Retinal pigment epithelial cell (primary cell): ENCODE results near the gene SIX4.

Experiments
- DNase-seq: peaks from one replicate; pipeline ENCODE4 v3.0.0-alpha.2; 2010; ENCODE audit warnings: low read depth
- H3K4me3 ChIP-seq: 2 replicates; pipeline ENCODE4 v1.5.1; 2011; ENCODE audit warnings: mild to moderate bottlenecking, low read length, control low read depth, moderate library complexity
- TF ChIP-seq, protein P1 (sequence below): conservative IDR thresholded peaks from 2 replicates; pipeline ENCODE4 v1.5.1; 2011; ENCODE audit warnings: low read depth, low read length, control low read depth, inconsistent platforms

The SIX4 gene

DNA sequence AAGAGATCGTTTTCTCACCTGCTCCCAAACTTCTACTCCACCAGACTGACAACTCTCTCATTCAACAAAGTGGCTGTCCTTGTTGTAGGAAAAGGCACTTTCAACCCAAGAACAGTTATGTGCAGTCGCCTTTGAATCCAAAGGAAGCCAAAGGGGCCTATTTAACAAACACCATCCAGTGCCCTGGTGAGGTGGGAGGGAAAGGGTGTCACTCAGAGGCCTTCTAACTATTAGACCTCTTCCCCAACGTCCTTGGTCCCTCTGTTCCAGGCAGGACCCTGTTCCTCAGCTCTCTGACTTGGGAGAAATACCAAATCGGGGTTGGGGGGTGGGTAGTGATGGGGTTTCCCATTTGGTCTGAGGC lies 3.2 kb downstream of the SIX4 start:
- DNase-seq, result no peak
- peak overlapping the region; percentile 88 for H3K4me3 ChIP-seq
- TF ChIP-seq, protein P1, sequence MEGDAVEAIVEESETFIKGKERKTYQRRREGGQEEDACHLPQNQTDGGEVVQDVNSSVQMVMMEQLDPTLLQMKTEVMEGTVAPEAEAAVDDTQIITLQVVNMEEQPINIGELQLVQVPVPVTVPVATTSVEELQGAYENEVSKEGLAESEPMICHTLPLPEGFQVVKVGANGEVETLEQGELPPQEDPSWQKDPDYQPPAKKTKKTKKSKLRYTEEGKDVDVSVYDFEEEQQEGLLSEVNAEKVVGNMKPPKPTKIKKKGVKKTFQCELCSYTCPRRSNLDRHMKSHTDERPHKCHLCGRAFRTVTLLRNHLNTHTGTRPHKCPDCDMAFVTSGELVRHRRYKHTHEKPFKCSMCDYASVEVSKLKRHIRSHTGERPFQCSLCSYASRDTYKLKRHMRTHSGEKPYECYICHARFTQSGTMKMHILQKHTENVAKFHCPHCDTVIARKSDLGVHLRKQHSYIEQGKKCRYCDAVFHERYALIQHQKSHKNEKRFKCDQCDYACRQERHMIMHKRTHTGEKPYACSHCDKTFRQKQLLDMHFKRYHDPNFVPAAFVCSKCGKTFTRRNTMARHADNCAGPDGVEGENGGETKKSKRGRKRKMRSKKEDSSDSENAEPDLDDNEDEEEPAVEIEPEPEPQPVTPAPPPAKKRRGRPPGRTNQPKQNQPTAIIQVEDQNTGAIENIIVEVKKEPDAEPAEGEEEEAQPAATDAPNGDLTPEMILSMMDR, result no peak

- H3K4me3 ChIP-seq, result no peak overlapping the region
- TF ChIP-seq, protein P1, result no peak
- no peak for DNase-seq
Measured at GRCh38 chr14:60720391-60720790, 3.8 kb downstream of the SIX4 start.

DNA sequence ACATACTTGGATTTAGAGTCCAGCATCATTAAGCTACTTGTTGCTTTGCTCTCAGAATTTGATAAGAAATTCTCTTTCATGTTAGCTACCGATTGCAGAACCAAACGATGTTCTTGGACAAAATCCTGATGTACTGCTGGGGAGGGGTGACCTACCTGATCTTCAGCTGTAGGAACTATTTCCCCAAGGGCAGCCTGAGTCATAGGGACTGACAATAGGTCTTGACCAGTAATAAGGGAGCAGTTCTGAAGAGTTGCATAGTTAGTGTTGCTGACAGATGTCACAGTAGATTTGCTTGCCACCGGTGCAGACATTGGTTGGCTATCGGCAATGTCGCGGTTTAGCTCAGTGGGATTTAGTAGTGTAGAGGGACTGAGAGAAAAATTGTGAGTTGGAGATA lies 10.6 kb downstream of the SIX4 start:
- H3K4me3 ChIP-seq, result no peak overlapping the region
- TF ChIP-seq, protein P1, result no peak
- DNase-seq, result no peak

DNA sequence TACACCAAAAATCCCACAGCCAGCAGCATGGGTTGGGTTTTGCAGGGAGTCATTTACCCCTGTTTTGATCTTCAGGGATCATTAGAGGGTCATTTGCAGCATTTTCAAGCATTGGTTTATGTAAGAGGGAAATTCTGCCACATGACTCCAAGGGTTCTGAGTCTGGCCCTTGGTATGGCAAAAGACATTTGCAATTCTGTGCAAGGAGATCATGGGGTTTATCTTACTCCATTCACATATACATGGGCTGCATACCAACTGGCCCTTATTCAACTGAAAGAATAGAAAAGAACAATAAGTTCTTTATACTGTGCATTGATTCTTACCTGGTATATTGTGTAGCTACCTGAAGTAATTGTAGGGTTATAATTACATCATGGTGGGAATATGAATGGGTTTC lies 13.7 kb downstream of the SIX4 start:
- H3K4me3 ChIP-seq, result no peak overlapping the region
- DNase-seq, result no peak
- TF ChIP-seq, protein P1, result no peak

- no peak for DNase-seq
- TF ChIP-seq, protein P1, result no peak
- no peak overlapping the region for H3K4me3 ChIP-seq
Measured at GRCh38 chr14:60707858-60708257, 16.3 kb downstream of the SIX4 start.

- no peak for DNase-seq
- H3K4me3 ChIP-seq, result no peak overlapping the region
- TF ChIP-seq, protein P1, result no peak
Measured at GRCh38 chr14:60705100-60705499, 19.1 kb downstream of the SIX4 start.

GRCh38 chr14:60700598-60700997 lies 23.6 kb downstream of the SIX4 start:
- TF ChIP-seq, protein P1, result no peak
- no peak for DNase-seq

More at GRCh38 chr14:60700598-60700997, 23.6 kb downstream of the SIX4 start:
- no peak overlapping the region for H3K4me3 ChIP-seq
